Measurements from ENCODE around the gene CACNA2D3.

The CACNA2D3 gene

DNA sequence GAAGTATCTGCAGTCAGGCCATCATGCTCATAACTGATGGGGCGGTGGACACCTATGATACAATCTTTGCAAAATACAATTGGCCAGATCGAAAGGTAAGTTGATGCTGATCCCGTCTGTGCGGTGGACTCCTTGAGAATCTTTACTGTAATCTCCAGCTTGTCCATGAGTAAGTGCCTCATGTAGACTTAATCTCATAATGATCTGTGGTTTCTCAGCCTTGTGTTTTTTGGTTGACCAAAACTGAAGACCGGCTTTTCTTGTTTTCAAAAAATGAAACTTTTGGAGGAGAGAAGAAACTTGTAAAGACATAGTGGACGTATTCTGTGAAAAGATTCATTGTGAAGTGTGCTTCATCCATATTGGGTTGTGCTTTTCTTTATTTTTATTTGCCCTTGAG lies 519.8 kb downstream of the CACNA2D3 start:
- no peak for DNase-seq

DNA sequence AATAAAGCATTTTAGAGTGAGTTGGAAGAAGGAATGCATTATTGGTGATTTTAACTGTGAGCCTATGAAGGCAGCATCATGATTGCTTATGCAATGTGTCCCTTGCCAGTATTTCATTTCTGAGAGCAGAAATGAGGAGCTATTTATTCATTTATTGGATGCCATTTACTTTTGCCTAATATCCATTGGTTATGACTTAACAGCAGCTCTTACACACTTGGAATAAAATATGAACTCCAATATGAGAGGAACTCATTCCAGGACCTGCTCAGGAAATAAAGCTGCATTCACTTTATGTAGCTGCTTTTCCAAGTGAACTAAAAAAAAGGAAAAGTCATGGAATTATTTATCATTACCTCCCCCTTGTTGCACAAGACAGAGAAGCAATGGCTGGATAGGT lies 525.4 kb downstream of the CACNA2D3 start:
- DNase-seq, result no peak

DNA sequence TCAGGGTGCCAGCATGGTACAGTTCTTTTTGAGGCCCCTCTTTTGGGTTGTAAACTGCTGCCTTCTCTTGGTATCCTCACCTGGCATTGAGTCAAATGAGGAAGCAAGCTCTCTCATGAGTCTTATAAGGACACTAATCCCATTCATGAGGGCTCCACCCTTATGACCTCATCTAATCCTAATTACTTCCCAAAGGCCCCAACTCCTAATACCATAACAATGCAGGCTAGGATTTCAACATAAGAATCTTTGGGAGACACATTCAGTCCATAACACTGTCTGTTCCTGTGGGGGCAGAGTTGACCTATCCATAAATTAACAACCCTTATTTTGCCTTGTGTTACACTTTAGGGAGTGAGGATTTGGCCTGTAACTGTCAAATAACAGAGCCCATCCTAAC lies 527.2 kb downstream of the CACNA2D3 start:
- no peak for DNase-seq

DNA sequence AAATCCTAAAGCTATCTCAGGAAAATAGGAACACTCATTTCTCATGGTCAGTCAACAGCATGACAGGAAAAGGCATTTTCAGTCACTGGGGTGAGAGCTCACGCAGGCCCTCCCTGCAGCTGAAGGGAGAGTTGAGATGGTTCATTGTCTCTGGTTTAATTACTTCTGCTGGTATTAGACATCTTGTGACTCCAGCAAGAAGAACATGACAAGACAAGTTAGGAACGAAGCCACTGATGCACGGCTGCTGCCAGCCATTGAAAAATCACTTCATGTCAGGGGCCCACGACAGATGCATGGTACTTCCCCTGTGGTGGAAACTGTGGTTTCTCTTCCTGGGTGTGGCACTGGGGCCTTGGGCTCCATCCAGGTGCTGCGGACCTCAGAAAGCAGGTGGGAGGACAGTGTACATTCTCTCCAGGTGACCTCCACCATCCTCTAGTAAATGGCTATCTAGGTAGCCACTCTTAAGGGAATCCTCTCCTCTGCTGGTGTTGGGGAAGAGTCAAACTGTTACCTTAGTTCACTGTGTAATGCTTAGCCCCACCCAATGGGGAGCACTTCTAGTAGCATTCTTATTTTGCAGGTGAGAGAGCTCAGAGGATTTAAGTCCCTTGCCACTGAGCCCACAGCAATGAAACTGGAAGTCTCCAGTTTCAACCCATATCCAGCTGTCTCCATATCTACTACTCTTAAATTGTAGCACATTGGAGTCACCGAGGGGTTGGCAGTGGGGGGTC lies 531.3 kb downstream of the CACNA2D3 start:
- DNase-seq, result no peak

DNA sequence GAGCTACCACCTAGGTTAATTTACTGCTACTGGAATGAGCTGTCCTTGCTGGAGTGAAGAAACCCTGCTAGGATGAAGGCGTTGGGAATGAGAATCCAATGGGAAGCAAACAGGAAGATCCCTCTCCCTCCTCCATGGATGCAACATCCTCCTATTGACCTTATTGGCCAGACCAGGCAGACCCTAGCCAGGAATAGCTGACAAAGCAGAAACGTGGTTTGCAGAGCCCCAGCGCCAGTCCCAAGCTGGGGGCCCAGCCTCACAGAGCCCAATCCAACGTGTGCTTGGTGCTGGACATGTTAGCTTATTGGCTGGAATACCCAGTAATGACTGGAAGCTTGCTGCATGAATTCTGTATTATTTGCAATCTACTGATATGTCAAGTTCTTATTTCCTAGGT lies 532.4 kb downstream of the CACNA2D3 start:
- no peak for DNase-seq

DNA sequence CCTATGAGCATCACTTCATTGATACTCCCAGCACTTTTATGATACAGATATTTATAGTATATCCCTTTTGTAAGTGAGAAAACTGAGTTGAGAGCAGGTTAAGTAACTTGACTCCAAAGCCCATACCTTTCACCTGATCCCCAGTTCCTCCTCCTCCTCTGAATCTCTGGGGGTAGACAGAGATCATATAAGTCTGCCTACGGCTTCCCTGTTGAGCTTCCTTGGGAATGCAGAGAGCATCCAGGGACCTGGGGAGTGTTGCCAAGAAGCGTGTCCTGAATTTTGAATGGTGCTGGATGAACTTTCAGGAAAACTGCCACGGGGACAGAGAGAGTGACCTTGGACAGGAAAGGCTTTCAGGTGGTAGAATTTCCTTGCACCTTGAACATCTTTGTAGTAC lies 537.0 kb downstream of the CACNA2D3 start:
- DNase-seq, result no peak

DNA sequence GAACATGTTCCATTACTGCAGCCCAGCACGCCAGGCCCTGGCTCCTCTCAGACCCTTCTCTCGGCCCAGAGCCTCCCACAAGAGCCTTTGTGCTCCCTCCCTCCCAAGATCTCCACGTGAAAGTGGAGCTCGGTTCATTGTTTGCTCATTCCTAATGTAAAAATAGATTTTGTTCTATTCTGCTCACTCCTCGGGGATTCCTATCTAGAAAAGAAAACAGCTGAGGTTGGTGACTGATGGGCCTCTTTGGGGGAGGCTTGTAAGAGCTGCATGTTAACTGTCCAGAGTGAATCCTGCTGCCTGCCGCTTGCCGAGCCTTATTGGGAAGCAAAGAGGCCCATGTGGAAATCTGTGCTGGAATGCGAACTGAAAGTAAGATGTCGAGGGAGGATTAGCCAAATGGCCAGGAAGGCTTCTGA lies 538.4 kb downstream of the CACNA2D3 start:
- no peak for DNase-seq

DNA sequence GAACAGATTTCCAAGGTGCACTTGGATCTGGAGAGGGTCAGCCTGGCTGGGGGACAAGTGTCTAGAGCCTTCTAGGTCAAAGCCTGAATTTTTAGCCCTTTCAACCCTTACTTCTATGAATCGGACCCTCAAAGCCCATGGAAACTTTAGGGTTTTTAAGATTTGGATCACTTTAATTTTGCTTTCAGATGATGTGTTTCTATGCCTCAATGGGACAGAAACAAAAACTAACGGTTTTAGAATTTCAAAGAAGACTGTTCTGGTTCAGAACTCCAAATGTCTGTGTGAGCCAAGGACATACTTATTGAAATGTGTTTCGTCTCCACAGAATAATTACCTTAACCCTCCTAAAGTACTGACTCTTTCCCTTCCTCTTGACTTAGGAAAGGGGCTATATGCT lies 538.8 kb downstream of the CACNA2D3 start:
- DNase-seq, result no peak

DNA sequence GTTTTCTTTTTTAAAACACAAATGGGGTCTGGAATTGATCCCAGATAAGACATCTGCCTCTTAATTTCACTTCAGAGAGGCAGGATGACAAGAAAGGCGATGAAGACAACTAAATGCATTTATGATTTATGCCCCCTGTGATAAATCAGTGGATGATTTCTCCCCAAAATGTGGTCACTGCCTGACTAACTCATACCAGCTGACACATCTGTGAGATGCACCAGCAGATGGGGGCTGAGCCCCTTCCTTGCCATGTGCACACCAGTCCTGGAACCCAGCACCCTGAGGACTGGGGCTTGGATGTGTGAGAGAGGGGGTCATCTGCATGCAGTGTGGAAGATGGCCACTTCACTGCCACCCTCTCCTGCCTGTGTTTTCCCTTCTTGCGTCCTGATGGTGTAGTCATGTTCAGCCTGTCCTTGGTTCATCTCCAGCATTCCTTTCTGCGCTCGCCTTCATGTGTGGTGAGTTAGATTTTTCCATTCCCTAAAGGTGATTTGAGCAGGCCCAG lies 541.2 kb downstream of the CACNA2D3 start:
- DNase-seq, result no peak

DNA sequence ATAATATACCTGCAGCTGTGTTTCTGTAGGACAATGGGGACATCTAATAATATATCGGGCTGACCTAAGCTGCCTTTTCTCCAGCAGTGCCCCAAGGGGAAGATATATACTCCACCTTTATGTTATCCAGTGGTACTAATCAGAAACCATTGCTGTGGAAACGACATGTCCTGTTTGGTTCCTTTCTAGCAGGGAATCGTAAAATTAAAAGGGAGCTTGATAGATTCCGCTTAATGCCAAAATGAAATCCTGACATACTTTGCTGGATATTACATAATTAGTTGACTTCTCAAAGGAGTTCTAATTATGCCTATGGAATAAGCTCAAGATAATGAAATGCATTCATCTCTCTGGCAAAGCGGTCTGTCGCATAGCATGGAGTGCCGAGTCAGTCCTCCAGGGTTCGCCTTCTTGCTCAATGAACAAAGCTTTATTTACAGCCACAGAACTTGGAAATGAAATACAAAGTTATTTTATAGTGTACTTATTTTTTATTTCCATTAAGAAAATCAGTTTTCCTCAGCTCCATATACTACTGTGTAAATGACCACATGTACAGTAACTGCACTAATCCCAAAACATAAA lies 542.8 kb downstream of the CACNA2D3 start:
- DNase-seq, result no peak

DNA sequence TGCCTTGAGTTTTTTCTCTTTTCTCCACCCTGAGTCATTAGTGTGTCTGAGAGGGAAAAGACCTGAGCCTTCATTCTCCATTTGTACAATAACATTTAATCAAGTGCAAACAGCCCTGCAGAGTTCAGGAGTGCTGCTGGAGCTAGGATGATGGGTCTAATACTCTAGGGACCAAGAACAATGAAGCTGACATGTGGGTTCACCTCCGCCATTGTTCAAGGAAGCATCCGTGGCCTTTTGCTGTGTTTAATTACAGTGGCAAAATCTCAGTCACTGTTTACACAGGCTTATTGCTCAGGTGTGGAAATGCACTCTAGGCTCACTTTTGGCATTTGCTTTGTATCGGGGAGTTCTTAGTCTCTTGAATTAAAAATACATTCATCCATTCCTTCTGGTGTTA lies 545.9 kb downstream of the CACNA2D3 start:
- DNase-seq, result peak; percentile 24 to 27

DNA sequence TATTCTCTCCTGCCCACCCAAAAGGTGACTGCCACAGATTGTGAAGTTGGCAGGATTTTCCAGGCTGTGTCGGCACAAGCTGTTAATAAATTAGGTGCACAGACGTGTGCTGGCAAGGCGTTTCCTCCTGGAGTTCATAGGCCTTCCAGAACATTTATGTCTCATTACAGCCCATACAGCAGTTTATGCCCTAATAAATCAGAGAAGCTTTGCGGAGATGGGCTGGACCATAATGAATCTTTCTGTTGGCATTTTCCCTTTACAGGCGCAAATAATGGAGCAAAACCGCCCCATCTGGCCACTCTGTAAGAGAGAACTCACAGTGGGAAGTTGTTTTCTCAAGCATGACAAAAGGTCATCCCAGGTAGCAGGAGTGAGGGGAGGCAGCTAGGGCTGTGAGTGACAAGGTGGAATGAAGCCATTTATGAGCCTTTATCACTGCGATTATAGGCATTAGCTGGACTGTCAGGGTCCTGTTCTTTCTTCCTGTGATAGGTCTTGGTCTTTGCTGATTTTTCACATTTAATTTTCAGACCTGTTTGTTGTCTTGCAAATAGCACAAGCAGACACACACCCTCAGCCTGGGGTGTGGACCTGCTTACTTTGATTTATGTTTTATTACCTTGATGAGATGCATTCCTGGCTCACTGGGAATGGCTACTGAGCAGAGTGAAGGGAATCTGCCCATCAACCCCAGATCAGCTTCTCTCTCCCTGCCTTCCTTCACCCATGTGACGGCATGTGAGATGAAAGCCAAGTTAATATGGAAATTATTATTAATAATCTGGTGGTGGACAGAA lies 548.0 kb downstream of the CACNA2D3 start:
- DNase-seq, result no peak

DNA sequence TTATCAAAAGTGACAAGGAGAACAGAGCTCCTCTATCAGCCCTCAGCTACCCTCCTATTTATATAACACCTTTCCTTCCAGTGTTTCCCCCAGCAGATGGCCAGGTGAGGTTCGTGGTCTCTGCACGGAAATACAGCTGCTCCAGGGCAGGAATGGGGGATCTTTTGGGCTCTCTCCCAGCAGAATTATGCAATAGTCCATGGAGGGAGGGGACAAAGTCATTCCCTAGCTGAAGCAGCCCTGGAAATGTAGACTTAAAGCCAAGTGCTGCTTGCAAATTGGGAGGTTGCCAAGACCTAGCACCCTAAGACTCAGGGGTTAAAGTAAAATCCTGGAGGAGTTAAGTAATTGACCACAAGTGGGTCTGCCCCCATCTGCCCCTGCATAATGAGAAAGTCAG lies 549.2 kb downstream of the CACNA2D3 start:
- no peak for DNase-seq

DNA sequence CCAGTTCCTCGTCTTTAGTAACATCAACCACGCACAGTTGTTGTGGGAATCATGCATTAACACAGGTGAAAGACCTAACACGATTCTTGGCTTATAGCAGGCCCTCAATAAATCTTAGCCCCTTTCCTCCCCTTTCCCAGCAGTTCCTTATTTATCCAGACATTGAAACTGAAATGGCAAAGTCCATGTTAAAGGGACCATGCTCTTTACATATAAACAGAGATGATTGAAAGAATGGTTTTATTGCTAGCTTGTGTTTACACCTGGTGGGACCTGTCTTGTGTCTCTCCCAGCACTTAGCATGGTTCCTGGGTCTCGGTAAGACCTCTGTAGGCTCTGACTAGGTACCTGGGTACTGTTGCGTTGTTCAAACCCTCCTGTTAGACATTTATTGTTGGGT lies 553.7 kb downstream of the CACNA2D3 start:
- DNase-seq, result no peak

DNA sequence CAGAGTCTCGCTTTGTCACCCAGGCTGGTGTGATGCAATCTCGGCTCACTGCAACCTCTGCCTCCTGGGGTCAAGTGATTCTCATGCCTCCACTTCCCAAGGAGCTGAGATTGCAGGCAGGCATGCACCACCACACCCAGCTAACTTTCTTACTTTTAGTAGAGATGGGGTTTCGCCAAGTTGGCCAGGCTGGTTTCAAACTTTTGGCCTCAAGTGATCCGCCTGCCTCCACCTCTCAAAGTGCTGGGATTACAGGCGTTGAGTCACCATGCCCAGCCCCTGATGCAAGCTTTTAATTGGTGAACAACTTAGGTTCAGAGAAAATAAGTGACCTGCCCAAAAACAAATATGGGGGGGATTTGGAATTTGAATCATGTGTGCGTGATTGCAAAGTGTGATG lies 559.4 kb downstream of the CACNA2D3 start:
- no peak for DNase-seq

DNA sequence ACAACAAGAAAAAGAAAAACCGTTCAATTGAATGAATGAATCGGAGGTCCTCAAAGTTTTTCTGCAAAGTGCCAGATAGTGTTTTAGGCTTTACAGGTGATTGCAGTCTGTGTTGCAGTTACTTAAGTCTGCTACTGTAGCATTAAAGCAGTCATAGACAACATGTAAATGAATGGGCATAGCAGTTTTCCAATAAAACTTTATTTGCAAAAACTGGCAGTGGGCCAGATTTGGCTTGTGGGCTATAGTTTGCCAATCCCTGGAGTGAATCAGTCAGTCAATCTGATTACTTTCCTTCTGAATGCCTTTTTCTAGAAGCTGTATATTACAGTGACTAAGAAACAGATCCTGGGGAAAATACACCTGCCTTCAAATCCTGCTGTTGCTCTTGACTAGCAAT lies 562.9 kb downstream of the CACNA2D3 start:
- DNase-seq, result no peak

DNA sequence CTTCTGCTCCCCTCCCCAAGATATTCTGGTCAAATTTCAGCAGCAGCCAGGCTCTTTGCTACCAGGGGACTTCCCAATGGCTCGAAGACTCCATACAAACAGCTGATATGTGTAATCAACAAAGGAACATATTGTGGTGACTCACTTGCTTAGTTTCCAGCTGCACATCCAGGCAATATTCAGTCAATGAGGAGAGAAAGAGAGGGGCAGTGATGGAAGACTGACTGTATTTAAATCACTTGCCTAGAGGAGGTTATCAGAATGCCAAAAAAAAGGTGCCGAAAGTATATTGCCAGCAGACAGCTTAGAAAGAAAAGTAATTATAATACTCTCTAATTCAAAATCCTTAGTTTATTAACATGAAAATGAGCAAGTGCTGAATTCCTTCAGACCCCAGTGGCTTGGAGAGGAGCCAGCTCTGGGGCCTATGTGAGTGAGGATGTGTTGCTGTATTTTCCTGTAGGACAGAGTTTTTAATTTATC lies 569.0 kb downstream of the CACNA2D3 start:
- no peak for DNase-seq

DNA sequence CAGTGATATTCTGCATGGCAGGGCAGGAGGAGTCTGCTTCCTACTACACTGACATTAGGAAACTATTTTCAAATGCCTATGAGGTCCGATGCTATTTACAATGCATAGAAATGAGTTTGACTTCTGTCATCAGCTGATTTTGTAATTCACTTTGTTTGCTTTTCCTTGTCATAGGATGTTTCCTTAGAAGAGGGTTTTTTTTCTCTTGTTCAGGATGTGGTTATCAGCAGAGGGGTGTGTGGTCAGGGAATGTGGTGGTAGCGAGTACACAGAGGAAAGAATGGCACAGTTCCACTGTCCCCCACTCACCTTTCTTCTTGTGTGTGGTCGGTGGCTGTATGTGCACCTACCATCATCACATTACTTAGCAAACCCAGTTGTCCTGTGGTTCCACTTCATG lies 574.0 kb downstream of the CACNA2D3 start:
- no peak for DNase-seq

DNA sequence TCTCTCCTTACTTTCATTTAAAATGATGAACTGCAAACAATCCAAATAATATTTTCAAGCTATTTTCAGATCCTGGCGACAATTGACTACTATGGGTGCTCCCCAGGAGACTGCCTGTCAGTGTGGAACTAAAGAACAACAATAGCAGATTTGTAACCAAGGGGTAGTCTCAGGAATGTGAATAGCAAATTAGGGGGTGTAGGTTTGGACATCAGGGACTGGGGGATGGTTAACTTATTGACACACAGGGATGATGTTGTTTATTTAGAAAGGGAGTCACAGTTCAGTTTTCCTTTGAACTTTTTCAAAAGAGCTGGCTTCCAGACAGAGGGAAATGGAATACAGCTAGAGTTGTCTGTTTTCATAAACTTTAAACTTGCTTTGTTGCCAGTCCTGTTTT lies 575.7 kb downstream of the CACNA2D3 start:
- DNase-seq, result no peak

DNA sequence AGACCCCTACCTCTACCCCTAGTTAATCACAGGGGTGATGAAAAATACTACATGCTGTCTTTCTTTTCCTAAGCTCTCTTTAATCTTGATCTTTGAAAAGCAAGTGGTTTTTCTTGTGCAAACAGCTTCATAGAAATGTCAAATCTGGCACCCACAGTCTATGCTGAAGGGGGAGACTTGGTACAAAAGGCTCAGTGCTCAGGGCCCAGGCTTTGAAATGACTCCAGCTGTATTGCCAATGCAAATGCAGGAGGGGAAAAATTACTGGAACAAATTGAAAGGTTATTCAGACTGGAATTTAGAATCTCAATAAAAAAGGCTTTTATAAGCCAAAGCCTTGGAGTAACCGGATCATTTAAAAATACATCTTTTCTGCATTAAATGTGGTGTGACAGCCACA lies 581.6 kb downstream of the CACNA2D3 start:
- no peak for DNase-seq

DNA sequence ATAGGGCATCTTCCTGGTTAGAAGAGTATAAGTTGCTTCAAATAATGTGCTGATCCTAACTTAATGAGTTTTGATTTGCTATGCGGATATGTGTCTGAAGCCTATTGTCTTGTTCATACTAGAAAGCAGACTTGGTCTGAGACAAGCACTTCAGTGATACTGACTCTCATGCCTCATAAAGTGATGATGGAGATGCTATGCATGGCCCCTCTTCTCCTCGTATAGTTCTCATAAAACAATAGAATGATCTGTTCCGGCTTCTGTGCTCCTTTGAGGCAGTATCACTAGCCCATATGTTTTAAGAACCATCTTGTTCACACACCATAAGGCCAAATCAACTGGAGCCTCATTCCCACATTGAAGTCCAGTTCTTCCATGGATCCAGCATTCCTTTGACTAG lies 583.4 kb downstream of the CACNA2D3 start:
- no peak for DNase-seq

DNA sequence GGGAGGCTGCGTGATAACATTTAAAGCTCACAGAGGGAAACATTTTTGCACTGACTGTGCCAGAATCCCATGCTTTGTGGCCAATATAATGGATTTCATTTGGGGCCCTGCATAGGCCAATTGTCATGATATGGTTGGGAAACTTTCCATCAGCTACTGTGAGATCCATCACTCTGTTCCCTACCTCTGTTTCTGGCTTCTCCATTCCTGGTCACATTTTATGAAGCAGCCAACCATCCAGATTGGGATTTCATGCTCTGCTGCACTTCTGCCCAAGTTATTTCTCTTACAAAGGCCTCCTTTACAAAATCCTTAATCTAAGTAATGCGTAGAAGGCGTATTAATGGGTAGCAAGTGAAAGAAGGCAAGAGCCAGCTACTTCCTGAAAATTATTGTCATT lies 584.4 kb downstream of the CACNA2D3 start:
- DNase-seq, result no peak

DNA sequence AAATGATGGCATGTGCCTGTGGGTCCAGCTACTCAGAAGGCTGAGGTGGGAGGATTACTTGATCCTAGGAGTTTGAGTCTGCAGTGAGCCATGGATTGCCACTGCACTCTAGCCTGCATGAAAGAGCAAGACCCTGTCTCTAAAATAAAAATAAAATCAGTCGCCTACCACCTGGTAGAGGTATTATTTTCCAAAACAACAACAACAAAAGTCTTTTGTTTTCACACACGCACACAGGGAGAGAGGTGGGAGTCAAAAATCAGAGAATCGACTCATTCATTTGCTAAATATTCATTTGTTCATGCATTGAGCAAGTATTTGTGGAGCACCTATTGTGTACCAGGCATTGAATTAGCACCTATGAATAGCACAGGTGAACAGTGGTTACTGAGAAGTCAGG lies 587.4 kb downstream of the CACNA2D3 start:
- no peak for DNase-seq

DNA sequence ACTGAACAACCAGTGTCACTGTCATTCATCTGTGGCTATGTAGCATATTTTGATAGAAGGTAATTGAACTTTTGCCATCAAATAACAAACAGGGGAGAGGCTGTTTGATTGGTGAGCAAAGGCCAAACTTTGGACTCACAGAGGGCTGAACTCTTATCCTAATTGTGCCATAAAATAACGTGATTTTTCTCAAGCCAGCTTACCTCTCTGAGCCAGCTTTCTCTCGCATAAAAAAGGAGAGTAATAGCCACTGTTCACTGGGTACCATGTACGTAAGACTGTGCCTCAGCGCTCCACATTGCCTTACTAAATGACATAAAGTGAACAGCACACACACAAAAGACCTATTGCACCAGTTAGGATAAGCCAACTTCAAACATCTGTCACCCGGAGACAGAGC lies 588.6 kb downstream of the CACNA2D3 start:
- DNase-seq, result no peak
